Effector memory CD8-positive, alpha-beta T cell (primary cell): ENCODE data around the gene SYNCRIP.
"Not testable (repeated sequence)": the region's sequence is repeated elsewhere in the genome, so short reads cannot be mapped to it uniquely, and the experiment has no call there.

Experiments
- ATAC-seq: fragments of 150-1000 bp; cut with Tn5 transposase; replicated peaks from 2 replicates; pipeline ENCODE4 v1.10.0; 2021; ENCODE audit warnings: mild to moderate bottlenecking, moderate library complexity
- DNase-seq, 3 experiments: peaks; one replicate each; pipeline ENCODE4 v3.0.0; 2021
- H3K27ac Mint-ChIP-seq, 2 donors: one replicate each; pipeline ENCODE4 v1.8.0; 2022; ENCODE audit warnings: mild to moderate bottlenecking in 2 of 2, mixed read lengths in 2 of 2, moderate library complexity in 2 of 2
- H3K27me3 Mint-ChIP-seq, 2 donors: one replicate each; pipeline ENCODE4 v1.8.0; 2022; ENCODE audit warnings: mixed read lengths in 2 of 2
- H3K36me3 Mint-ChIP-seq: one replicate; pipeline ENCODE4 v1.8.0; 2022; ENCODE audit warnings: mild to moderate bottlenecking, moderate library complexity, mixed read lengths; ENCODE audit not compliant: insufficient read depth
- H3K4me1 Mint-ChIP-seq, 2 donors: one replicate each; pipeline ENCODE4 v1.8.0; 2022; ENCODE audit warnings: low read depth in 2 of 2, mixed read lengths in 2 of 2
- H3K4me3 Mint-ChIP-seq, 2 donors: one replicate each; pipeline ENCODE4 v1.8.0; 2022; ENCODE audit warnings: mild to moderate bottlenecking in 2 of 2, mixed read lengths in 2 of 2, moderate library complexity in 2 of 2
- H3K9me3 Mint-ChIP-seq, 2 donors: one replicate each; pipeline ENCODE4 v1.8.0; 2022; ENCODE audit warnings: mixed read lengths in 2 of 2

SYNCRIP gene

DNA sequence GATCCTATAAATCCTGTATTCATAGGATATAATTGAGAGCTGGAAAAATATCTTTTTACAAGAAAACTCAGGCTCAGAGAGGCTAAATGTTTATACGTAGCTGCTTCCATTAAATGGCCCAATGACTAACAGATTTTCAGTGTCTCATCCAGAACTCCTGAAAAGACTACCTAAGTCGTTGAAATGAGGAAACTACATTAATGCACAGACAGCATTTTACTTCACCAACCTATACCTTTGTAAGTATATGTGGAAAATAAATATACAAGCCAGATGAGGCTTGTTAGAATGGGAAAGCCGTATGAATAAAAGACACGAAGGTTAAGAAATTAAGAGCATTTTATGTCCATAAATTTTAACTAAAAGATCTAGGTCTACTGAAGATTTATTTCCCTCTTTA is 40.6 kb downstream of the SYNCRIP start:
- H3K4me3 Mint-ChIP-seq, result no peak overlapping the region
- peaks cover 17% of the 10 kb centered on the region for H3K36me3 Mint-ChIP-seq
- DNase-seq (no peak), ATAC-seq (no peak)
- no peaks in the 10 kb centered on the region for H3K27me3 Mint-ChIP-seq
- H3K27ac Mint-ChIP-seq, result no peak overlapping the region
- peaks cover 0 to 13% of the 10 kb centered on the region in 2 donors for H3K4me1 Mint-ChIP-seq
- H3K9me3 Mint-ChIP-seq, result no peaks in the 10 kb centered on the region

DNA sequence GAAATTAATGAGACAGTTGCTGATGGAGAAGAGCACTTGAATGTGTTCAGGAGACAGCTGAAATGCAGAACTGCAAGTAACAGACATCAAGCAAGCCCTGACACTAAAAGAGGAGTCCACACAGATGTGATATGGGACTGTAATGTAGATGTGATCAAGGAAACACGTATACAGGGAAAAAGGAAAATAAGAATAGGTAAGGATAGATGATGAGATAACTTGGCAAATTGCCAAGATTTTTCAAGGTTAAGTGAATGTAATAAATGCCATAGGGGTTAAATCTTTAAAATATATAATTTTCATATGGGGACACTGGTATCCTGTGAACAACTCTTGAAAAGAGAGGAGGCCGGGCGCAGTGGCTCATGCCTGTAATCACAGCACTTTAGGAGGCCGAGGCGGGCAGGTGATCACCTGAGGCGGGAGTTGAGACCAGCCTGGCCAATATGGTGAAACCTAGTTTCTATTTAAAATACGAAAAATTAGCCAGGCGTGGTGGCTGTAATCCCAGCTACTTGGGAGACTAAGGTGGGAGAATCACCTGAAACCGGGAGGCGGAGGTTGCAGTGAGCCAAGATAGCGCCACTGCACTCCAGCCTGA is 41.9 kb downstream of the SYNCRIP start:
- no peaks in the 10 kb centered on the region for H3K9me3 Mint-ChIP-seq
- no peak overlapping the region for H3K4me3 Mint-ChIP-seq
- no peak for ATAC-seq
- H3K27me3 Mint-ChIP-seq, result no peaks in the 10 kb centered on the region
- H3K36me3 Mint-ChIP-seq, result peaks cover 17% of the 10 kb centered on the region
- no peak for DNase-seq
- peaks cover 0 to 13% of the 10 kb centered on the region in 2 donors for H3K4me1 Mint-ChIP-seq
- H3K27ac Mint-ChIP-seq, result peak overlapping the region; percentile 5 to 14

DNA sequence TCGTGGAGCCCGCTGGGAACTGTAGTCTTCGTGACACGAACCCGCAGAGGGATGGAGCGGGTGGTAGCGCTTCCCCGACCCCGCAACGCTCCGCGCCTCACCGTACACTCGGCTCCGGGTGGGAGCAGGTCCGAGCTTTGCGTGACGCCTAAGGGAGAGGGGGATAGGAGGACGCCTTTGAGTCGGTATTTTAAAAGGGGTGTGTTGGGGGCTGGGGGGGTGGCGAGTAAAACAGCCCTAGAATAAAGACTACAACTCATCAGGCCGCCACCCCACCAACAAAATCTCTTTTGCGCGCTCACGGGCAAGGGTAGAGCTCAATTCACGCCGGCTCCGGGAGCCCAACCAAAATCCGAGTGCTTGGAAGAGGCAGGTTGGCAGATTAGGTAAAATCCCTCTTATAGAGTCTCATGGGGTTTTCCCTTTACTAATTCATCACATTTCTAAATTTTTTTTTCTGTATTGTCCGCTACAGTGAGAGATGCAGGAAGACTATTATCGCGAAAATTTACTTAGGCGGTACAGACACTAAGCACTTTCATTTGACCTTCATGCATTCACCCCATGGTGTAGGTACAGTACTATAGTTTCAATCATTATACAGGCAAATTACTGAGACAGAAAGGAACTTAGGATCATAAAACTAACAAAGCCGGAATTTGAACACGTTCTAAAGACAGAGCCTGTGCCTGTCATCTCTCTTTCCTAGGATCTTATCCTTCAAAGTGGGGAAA is 48.3 kb downstream of the SYNCRIP start:
- DNase-seq, result peak in 1 of 3 experiments; percentile 25
- H3K9me3 Mint-ChIP-seq, result no peaks in the 10 kb centered on the region
- peak overlapping the region; percentile 95 to 96 for H3K27ac Mint-ChIP-seq
- peak overlapping the region; percentile 93 to 98 for H3K4me3 Mint-ChIP-seq
- H3K27me3 Mint-ChIP-seq, result no peaks in the 10 kb centered on the region
- H3K36me3 Mint-ChIP-seq, result peaks cover 34% of the 10 kb centered on the region
- peaks cover 34 to 42% of the 10 kb centered on the region in 2 donors for H3K4me1 Mint-ChIP-seq
- peak; percentile 27 for ATAC-seq

DNA sequence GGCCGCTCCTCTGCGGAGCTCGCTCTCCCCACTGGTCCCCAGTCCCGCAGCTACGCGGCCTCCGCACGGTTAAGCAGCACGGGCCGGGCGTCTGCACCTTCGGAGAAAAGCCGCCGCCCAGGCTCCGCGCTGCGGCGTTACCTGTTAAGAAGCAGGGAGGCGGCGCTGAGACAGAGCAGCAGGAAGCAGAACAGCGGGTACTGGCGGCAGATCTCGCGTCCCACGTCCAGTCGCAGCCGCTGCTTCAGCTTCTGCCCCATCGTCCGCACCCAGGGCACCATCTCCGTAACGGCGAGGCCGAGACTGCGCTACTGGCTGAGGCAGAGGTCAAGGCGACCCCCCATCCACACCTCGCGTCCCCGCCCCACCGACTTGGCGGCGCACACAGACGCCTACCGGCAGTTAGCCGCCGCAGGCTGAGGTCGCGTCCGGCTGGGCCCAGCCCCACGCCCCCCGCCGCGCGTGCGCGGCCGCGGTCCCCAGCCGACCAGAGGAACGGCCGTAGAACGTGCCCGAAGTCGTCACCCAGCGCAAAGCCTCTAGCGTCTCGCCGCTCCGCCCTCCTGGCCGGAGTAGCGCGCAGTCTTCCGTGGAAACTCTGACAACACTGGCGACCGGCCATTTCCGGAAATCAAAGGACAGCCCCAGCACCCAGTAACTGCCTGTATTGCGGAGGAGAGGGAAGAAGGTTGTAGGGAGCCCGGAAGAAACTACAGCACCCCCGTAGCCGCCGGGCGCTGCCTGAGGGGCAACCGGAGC is 49.1 kb downstream of the SYNCRIP start, which contains the start of gene SNX14:
TSS of gene SNX14 (minus strand) at position 421 of the 759 bp plus-strand sequence. CDS start at position 281, 140 bp downstream.
- H3K36me3 Mint-ChIP-seq, result peaks cover 36% of the 10 kb centered on the region

DNA sequence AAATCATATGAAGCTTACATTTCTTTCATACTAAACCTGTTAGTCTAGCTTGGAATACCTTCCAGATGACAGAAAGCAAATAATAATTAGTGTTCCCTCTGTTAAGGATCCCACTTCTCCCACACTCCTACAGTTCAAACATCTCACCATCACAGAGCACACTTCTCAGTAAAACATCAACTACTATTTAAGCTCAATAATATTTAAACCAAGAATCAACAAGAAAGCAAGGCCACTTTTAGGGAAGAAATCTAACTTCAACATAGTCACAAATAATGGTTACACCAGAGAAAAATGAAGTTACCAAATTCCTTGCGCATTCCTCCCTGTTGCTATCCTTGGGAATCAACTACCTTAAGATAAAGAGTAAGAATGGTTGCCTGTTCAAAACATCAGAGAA is 50.7 kb downstream of the SYNCRIP start:
- H3K4me3 Mint-ChIP-seq, result peak overlapping the region; percentile 93 to 98
- ATAC-seq, result no peak
- H3K27me3 Mint-ChIP-seq, result no peaks in the 10 kb centered on the region
- H3K4me1 Mint-ChIP-seq, result peaks cover 40 to 58% of the 10 kb centered on the region in 2 donors
- no peaks in the 10 kb centered on the region for H3K9me3 Mint-ChIP-seq
- H3K36me3 Mint-ChIP-seq, result peaks cover 36% of the 10 kb centered on the region
- DNase-seq, result no peak
- peak overlapping the region; percentile 95 to 96 for H3K27ac Mint-ChIP-seq

More for the DNA sequence above, 49.1 kb downstream of the SYNCRIP start, which contains the start of gene SNX14:
- H3K9me3 Mint-ChIP-seq, result no peaks in the 10 kb centered on the region
- H3K27ac Mint-ChIP-seq, result peak within 1 kb of the TSS; percentile 95 to 96
- ATAC-seq (peak; percentile 80), DNase-seq (peak; percentile 70 to 72 (median 70))
- H3K4me1 Mint-ChIP-seq, result peaks cover 39 to 49% of the 10 kb centered on the region in 2 donors
- no peaks in the 10 kb centered on the region for H3K27me3 Mint-ChIP-seq
- H3K4me3 Mint-ChIP-seq, result peak within 1 kb of the TSS; percentile 93 to 98

DNA sequence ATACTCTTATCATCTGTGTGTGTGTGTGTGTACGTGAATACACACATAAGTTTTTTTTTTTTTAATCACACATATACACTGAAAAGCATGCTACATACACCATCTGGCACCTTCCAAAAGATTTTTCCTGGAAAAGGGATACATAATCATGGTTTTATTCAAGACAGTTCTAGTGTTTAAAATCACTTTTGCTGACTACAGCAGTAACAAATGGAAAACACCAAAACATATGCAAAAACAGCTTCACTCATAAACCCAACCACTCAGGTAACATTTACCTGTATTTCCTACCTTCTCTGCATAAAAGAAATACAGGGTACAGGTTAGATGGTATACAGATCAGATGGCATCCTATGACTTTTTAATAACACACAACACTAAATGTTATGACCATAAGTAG is 51.5 kb downstream of the SYNCRIP start:
- Mint-ChIP-seq H3K4me3 (peak overlapping the region in 1 of 2 donors; percentile 98), H3K4me1 (peaks cover 43 to 60% of the 10 kb centered on the region in 2 donors)

DNA sequence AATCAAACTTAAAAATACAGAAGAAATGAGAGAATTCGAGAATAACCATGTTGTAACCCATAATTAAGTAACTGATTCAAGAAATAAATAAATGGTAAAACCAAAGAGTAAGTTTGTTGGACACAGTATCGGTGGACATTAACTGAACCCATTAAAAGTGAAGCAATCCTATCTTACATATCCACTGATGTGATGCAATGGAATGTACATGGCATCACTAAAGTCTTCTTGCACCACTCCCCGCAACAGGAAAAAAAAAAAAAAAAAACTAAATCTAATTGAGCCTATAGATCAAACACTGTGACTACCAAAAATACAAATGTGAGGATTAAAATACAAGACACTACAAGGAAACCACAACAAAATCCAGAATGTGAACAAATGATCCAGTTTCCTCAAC is 56.9 kb downstream of the SYNCRIP start:
- Mint-ChIP-seq H3K4me1 (peaks cover 42 to 65% of the 10 kb centered on the region in 2 donors), H3K27ac (no peak overlapping the region), H3K4me3 (no peak overlapping the region), H3K9me3 (peaks cover 4 to 13% of the 10 kb centered on the region in 2 donors), H3K36me3 (peaks cover 7% of the 10 kb centered on the region), H3K27me3 (no peaks in the 10 kb centered on the region)
- no peak for DNase-seq
- no peak for ATAC-seq

More for the DNA sequence above, 51.5 kb downstream of the SYNCRIP start:
- H3K9me3 Mint-ChIP-seq, result no peaks in the 10 kb centered on the region
- DNase-seq (no peak), ATAC-seq (no peak)
- peak overlapping the region in 1 of 2 donors; percentile 56 for H3K27ac Mint-ChIP-seq
- no peaks in the 10 kb centered on the region for H3K27me3 Mint-ChIP-seq
- peaks cover 36% of the 10 kb centered on the region for H3K36me3 Mint-ChIP-seq

DNA sequence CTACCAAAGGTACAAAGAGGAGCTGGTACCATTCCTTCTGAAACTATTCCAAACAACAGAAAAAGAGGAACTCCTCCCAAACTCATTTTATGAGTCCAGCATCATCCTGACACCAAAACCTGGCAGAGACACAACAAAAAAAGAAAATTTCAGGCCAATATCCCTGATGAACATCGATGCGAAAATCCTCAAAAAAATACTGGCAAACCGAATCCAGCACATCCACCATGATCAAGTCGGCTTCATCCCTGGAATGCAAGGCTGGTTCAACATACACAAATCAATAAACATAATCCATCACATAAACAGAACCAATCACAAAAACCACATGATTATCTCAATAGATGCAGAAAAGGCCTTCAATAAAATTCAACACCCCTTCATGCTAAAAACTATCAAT is 59.9 kb downstream of the SYNCRIP start:
- not testable (repeated sequence) for H3K27me3 Mint-ChIP-seq, DNase-seq, ATAC-seq, H3K27ac Mint-ChIP-seq, H3K4me3 Mint-ChIP-seq, H3K36me3 Mint-ChIP-seq
- Mint-ChIP-seq H3K4me1 (peaks cover 34 to 55% of the 10 kb centered on the region in 2 donors), H3K9me3 (peaks cover 4 to 13% of the 10 kb centered on the region in 2 donors)

DNA sequence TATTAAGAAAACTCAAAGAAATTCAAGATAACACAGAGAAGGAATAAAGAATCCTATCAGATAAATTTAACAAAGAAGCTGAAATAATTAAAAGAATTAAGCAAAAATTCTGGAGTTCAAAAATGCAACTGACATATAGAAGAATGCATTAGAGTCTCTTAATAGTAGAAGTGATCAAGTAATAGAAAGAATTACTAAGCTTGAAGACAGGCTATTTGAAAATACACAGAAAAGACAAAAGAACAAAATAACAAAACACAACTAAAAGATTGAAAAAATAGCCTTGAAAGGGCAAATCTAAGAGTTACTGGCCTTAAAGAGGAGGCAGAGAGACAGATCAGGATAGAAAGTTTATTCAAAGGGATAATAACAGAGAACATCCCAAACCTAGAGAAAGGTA is 61.1 kb downstream of the SYNCRIP start:
- Mint-ChIP-seq H3K27ac (peak overlapping the region in 1 of 2 donors; percentile 9), H3K36me3 (no peaks in the 10 kb centered on the region), H3K27me3 (no peaks in the 10 kb centered on the region), H3K4me1 (peaks cover 29 to 50% of the 10 kb centered on the region in 2 donors), H3K9me3 (peaks cover 4 to 13% of the 10 kb centered on the region in 2 donors), H3K4me3 (no peak overlapping the region)
- DNase-seq (no peak), ATAC-seq (no peak)

DNA sequence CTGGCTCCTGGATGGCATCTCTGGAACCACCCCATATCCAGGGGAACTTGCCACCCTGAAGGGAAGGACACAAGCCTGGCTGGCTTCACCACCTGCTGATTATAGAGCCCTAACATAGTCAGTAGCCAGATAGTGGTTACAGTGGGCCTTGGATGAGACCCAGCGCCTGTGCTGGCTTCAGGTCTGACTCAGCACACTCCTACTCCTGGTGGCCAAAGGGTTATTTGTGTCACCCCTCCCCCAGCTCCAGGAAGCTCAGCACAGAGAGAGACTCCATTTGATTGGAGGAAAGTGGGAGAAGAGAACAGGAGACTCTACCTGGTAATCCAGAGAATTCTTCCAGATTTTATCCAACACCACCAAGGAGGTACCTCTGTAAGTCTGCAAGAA is 61.8 kb downstream of the SYNCRIP start:
- Mint-ChIP-seq H3K9me3 (peaks cover 4 to 13% of the 10 kb centered on the region in 2 donors), H3K36me3 (no peaks in the 10 kb centered on the region), H3K27me3 (no peaks in the 10 kb centered on the region), H3K27ac (peak overlapping the region in 1 of 2 donors; percentile 36), H3K4me1 (peaks cover 28 to 48% of the 10 kb centered on the region in 2 donors), H3K4me3 (no peak overlapping the region)
- no peak for DNase-seq
- no peak for ATAC-seq

DNA sequence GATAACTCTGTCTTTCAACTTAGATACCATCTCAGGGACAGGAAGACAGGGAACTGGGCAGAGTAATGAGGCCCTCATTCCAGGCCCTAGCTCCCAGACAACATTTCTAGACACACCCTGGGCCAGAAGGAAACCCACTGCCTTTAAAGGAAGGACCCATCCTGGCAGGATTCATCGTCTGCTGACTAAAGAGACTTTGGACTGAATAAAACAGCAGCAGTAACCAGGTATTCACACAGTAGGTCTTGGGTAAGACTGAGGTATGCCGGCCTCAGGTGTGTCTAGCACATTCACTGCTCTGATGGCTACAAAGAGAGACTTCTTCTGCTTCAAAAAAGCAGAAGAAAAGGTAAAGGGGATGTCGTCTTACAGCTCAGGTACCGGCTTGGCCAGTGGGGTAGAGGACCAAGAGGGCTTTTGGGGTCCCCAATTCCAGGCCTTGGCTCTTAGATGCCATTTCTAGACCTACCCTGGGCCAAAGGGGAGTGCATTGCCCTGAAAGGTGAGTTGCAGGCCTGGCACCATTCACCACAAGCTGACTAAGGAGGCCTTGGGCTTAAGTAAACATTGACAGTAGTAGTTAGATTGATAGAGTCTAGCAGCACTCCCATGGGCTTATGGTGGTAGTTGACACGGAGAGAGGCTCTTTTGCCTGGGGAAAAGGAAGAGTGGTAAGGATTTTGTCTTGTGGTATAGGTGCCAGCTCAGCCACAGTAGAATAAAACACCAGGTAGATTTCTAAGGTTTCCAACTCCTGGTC is 62.4 kb downstream of the SYNCRIP start:
- Mint-ChIP-seq H3K4me3 (no peak overlapping the region), H3K27me3 (no peaks in the 10 kb centered on the region), H3K27ac (peak overlapping the region; percentile 36 to 51), H3K9me3 (peaks cover 4 to 13% of the 10 kb centered on the region in 2 donors), H3K4me1 (peaks cover 27 to 47% of the 10 kb centered on the region in 2 donors), H3K36me3 (no peaks in the 10 kb centered on the region)
- no peak for DNase-seq
- no peak for ATAC-seq

DNA sequence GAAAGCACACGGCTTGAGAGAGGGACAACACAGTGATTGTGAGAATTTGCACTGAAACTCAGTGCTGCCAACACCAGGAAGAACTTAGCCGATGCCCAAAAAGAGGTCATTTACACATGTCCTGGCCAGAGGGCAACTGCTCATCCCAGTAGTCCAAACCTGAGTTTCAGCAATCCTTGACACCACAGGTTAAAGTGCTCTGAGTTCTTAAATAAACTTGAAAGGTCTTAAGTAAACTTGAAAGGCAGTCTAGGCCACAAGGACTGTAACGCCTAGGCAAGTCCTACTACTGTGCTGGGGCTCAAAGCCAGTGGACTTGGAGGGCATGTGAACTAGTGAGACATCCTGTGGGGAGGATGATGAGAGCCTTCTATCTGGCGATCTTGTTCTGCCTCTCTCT is 63.1 kb downstream of the SYNCRIP start:
- no peaks in the 10 kb centered on the region for H3K36me3 Mint-ChIP-seq
- peaks cover 31 to 49% of the 10 kb centered on the region in 2 donors for H3K4me1 Mint-ChIP-seq
- H3K27me3 Mint-ChIP-seq, result no peaks in the 10 kb centered on the region
- no peak for ATAC-seq
- peak overlapping the region; percentile 36 to 51 for H3K27ac Mint-ChIP-seq
- DNase-seq, result no peak
- H3K9me3 Mint-ChIP-seq, result peaks cover 4 to 13% of the 10 kb centered on the region in 2 donors
- H3K4me3 Mint-ChIP-seq, result no peak overlapping the region

DNA sequence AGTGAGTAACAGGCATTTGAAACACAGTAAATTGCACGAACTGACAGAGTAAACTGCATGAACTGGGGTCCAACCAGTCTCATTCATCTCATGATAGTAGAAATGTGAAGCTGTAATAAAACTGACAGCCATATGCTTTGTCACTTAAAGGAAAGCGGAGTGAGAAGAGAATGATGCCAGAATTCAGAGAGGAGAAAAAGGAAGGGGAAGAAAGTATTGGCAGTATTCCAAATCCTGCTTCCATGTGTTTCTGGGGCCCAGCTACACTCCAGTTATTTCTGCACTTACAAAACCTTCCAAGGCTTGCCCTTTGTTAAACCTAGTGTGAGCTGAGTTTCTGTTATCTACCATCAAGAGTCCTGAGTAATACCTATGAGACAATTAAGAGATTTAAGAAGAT is 66.2 kb downstream of the SYNCRIP start:
- H3K36me3 Mint-ChIP-seq, result peaks cover 7% of the 10 kb centered on the region
- peaks cover 20 to 32% of the 10 kb centered on the region in 2 donors for H3K4me1 Mint-ChIP-seq
- H3K9me3 Mint-ChIP-seq, result peaks cover 0 to 2% of the 10 kb centered on the region in 2 donors
- DNase-seq (no peak), ATAC-seq (no peak)
- no peaks in the 10 kb centered on the region for H3K27me3 Mint-ChIP-seq
- no peak overlapping the region for H3K27ac Mint-ChIP-seq
- H3K4me3 Mint-ChIP-seq, result no peak overlapping the region
